Prostate gland (tissue), 2 donors: ENCODE data around the gene FBXL16.

Experiments used
- CTCF ChIP-seq, 4 experiments: fragments of 200-600 bp in 2 of 4; fragments of 450-650 bp in 2 of 4; sonication (generic) in 2 of 4; IDR thresholded peaks; 1 replicate in 3 of 4; 2 replicates in 1 of 4; pipeline ENCODE4 v1.5.1; 2016 to 2019; ENCODE audit warnings: antibody characterized with exemption in 4 of 4, mild to moderate bottlenecking in 2 of 4, moderate library complexity in 2 of 4
- POLR2A ChIP-seq: fragments of 450-650 bp; IDR thresholded peaks from one replicate; pipeline ENCODE4 v1.6.1; 2016; ENCODE audit warnings: antibody characterized with exemption, mild to moderate bottlenecking
- POLR2AphosphoS5 ChIP-seq: sonication (generic); formaldehyde crosslinking; IDR thresholded peaks from one replicate; pipeline ENCODE4 v1.6.1; 2017; ENCODE audit warnings: antibody characterized with exemption

DNA sequence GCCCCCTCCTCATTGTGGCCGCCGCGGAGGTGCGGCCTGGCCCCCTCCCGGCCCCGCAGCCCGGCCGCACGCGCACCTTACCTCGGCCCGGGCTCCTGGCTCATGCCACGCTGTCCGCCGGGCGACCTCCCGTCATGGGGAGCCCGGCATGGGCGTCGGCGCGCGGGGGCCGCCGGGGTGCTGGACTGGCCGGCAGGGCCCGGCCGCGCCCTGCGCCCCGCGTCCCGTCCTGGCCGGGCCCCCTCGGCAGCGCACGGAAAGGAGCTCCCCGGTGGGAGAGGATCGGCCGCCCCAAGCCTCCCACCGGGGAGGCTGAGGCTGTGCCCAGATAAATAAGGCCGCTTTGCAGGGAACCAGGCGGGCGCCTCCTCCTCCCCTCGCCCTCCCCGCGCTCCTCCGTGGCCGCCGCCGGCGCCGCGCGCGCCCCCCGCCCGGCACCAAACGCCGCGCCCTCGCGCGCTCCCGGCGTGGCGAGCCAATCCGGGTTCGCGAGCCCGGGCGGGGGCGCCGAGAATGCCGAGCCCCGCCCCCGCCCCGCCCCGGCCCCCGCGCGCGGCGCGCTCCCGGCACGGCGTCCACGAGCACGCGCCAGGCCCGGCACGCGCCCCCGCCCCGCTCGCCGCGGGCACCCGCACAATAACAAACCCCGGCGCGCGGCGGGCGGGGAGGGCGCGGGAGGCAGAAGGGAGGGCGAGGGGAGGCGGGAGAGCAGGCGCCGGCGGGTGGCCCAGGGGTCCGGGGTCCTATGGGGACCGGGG is at the start of gene FBXL16:
- TF ChIP-seq CTCF (IDR thresholded peaks at IDR 0.05) (no peak), POLR2AphosphoS5 (no peak), POLR2A (no peak)
